Tibial artery (tissue), 4 donors: Measurements from ENCODE around the gene SLC25A29.

Experiments
- DNase-seq, 2 donors: peaks; one replicate each; pipeline ENCODE4 v3.0.0-alpha.2; 2019
- H3K27ac ChIP-seq, 2 donors: fragments of 200-600 bp; sonication (generic) in 1 of 2; 1 replicate in 1 of 2; 2 replicates in 1 of 2; pipeline ENCODE4 v1.5.1; 2018 to 2019; ENCODE audit warnings: mild to moderate bottlenecking in 1 of 2
- H3K27me3 ChIP-seq, 2 donors: fragments of 200-600 bp; sonication (generic) in 1 of 2; one replicate each; pipeline versions ENCODE4 v1.5.1 to v1.6.0; 2016 to 2019
- H3K36me3 ChIP-seq, 3 donors: fragments of 200-600 bp; sonication (generic) in 2 of 3; one replicate each; pipeline ENCODE4 v1.5.1; 2016 to 2019; ENCODE audit warnings: mild to moderate bottlenecking in 2 of 3
- H3K4me1 ChIP-seq, 4 donors: fragments of 200-600 bp; sonication (generic) in 2 of 4; 1 replicate in 3 of 4; 2 replicates in 1 of 4; pipeline ENCODE4 v1.5.1; 2016 to 2019
- H3K4me3 ChIP-seq, 2 donors: fragments of 200-600 bp; sonication (generic) in 1 of 2; 1 replicate in 1 of 2; 2 replicates in 1 of 2; pipeline ENCODE4 v1.5.1; 2018 to 2019; ENCODE audit warnings: mild to moderate bottlenecking in 2 of 2
- H3K9me3 ChIP-seq, 3 donors: fragments of 200-600 bp; sonication (generic) in 1 of 3; one replicate each; pipeline ENCODE4 v1.5.1; 2016 to 2019
- intact Hi-C: fragments of 100-400 bp; cut with DNase I; formaldehyde crosslinking; loops from one replicate; pipeline ENCODE4 v1.15.0; 2023; ENCODE audit warnings: low total_unique reads
- TF ChIP-seq, protein P1 (sequence below), 2 experiments: fragments of 200-600 bp in 1 of 2; fragments of 450-650 bp in 1 of 2; IDR thresholded peaks; one replicate each; pipeline ENCODE4 v1.5.1; 2017 to 2019; ENCODE audit warnings: antibody characterized with exemption in 2 of 2, mild to moderate bottlenecking in 1 of 2, moderate library complexity in 1 of 2

Gene SLC25A29

DNA sequence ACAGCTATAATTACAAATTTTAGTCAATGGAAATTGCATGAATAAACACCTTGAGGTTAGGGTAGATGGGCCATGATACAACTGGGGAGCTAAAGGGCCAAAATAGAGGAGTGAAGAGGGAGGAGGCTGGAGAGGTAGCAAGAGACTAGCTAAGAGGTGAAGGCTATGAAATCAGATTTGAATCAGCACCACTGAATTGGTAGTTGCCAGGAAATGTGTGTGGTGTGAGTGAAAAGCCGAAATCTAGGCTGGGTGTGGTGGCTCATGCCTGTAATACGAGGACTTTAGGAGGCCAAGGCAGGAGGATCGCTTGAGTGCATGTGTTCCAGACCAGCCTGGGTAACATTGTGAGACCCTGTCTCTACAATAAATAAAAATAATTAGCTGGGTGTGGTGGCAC is 44.6 kb downstream of the SLC25A29 start:
- H3K27ac ChIP-seq: no peak overlapping the region
- DNase-seq: no peak
- peaks cover 8 to 22% (median 14%) of the 10 kb centered on the region in 3 donors for H3K36me3 ChIP-seq
- TF ChIP-seq, protein P1, sequence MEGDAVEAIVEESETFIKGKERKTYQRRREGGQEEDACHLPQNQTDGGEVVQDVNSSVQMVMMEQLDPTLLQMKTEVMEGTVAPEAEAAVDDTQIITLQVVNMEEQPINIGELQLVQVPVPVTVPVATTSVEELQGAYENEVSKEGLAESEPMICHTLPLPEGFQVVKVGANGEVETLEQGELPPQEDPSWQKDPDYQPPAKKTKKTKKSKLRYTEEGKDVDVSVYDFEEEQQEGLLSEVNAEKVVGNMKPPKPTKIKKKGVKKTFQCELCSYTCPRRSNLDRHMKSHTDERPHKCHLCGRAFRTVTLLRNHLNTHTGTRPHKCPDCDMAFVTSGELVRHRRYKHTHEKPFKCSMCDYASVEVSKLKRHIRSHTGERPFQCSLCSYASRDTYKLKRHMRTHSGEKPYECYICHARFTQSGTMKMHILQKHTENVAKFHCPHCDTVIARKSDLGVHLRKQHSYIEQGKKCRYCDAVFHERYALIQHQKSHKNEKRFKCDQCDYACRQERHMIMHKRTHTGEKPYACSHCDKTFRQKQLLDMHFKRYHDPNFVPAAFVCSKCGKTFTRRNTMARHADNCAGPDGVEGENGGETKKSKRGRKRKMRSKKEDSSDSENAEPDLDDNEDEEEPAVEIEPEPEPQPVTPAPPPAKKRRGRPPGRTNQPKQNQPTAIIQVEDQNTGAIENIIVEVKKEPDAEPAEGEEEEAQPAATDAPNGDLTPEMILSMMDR (IDR thresholded peaks at IDR 0.05): no peak
- intact Hi-C loops: no loop called here
- H3K27me3 ChIP-seq: no peaks in the 10 kb centered on the region
- no peaks in the 10 kb centered on the region for H3K9me3 ChIP-seq
- no peak overlapping the region for H3K4me3 ChIP-seq
- H3K4me1 ChIP-seq: peaks cover 0 to 74% (median 23%) of the 10 kb centered on the region in 4 donors

DNA sequence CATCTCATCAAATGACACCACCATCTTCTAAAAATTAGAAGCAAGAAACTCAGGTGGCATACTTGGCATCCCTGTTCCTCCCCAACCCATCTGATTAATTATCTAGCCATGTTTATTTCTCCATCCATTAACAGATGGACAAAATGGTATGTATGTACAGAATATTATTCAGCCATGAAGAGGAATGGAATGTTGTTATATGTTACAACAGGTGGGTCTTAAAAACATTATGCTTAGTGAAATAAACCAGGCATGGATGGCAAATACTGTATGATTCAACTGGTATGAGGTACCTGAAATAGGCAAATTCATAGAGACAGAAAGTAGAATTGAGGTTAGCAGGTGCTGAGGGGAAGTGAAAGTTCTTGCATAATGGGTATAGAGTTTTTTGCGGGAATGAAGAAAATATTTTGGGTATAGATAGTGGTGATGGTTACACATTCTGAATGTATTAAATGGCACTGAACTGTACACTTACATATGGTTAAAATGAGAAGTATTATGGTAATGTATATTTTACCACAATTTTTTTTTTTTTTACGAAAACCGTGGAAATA is 49.8 kb downstream of the SLC25A29 start:
- no peaks in the 10 kb centered on the region for H3K9me3 ChIP-seq
- no peak overlapping the region for H3K27ac ChIP-seq
- TF ChIP-seq, protein P1 (IDR thresholded peaks at IDR 0.05): no peak
- no peak overlapping the region for H3K4me3 ChIP-seq
- no peaks in the 10 kb centered on the region for H3K27me3 ChIP-seq
- intact Hi-C loops: no loop called here
- no peak for DNase-seq
- no peaks in the 10 kb centered on the region for H3K36me3 ChIP-seq
- H3K4me1 ChIP-seq: peaks cover 0 to 82% (median 28%) of the 10 kb centered on the region in 4 donors

DNA sequence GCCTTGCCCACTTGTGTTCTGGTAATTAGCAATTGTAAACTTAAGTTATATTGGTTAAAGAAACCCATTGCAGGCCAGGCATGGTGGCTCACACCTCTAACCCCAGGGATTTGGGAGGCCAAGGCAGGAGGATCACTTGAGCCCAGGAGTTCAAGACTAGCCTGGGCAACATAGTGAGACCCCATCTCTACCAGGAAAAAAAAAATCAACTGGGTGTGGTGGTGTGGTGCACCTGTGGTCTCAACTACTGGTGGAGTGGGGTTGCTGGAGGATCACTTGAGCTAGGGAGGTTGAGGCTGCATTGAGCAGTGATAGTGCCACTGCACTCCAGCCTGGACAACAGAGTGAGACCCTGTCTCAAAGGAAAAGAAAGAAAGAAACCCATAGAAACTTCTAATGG is 53.6 kb downstream of the SLC25A29 start:
- DNase-seq: no peak
- TF ChIP-seq, protein P1 (IDR thresholded peaks at IDR 0.05): no peak
- Histone ChIP-seq H3K36me3 (no peaks in the 10 kb centered on the region), H3K27ac (no peak overlapping the region), H3K9me3 (no peaks in the 10 kb centered on the region), H3K27me3 (no peaks in the 10 kb centered on the region), H3K4me3 (no peak overlapping the region), H3K4me1 (peaks cover 0 to 86% (median 29%) of the 10 kb centered on the region in 4 donors)
- intact Hi-C loops: no loop called here

DNA sequence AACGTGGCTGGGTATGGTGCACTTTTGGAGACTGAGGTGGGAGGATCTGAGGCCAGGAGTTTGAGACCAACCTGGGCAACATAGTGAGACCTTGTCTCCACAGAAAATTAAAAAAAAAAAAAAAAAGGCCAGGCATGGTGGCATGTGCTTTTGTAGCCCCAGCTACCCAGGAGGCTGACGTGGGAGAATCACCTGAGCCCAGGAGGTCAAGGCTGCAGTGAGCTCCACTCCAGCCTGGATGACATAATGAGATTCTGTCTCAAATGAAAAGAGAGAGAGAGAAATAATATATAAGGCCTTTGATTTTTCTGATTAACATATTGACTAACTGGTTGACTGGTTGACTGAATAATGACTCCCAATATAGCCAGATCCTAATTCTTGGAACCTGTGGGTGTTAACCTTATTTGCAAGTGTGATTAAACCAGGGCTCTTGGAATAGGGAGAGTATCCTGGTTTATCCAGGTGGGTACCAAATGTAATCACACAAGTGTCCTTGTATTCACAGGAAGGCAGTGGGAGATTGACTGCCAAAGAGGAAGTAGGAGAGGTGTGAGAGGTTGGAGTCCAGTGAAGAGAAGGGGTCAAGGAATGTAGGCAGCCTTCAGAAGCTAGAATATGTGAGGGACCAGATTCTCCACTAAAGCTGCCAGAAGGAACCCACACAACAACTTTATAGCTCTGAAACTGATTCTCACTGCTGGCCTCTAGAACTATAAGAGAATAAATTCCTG is 55.3 kb downstream of the SLC25A29 start:
- Histone ChIP-seq H3K27me3 (no peaks in the 10 kb centered on the region), H3K27ac (no peak overlapping the region), H3K9me3 (no peaks in the 10 kb centered on the region), H3K4me3 (no peak overlapping the region), H3K4me1 (peaks cover 0 to 88% (median 37%) of the 10 kb centered on the region in 4 donors), H3K36me3 (no peaks in the 10 kb centered on the region)
- DNase-seq: no peak
- TF ChIP-seq, protein P1 (IDR thresholded peaks at IDR 0.05): no peak
- intact Hi-C loops: no loop called here

DNA sequence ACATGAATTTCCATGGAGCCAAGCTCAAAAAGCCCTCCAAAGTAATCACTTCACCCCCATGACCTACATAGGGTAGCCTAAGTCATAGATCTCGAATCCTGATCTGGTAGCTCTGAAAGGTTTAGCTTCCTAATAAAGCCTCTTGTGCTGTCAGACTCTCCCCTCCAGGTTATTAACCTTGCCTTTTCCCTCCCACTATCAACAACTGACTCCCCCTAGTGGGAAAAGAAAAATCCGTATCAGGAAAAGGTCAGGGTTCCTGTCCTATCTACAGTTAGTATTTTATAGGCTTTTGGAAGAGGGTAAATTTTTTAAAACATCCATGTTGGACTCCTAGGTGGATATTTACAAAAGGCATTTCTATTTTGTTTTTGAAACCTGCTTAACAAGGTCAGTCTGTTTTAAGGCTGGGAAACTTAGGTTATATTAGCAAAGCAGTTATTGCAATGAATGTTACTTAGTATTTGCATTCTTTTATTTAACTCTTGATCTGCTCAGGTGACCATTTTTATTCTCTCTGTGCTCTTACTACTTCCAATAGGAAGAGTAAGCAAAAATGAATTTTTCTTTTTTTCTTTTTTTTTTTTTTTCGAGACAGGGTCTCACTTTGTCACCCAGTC is 59.3 kb downstream of the SLC25A29 start:
- TF ChIP-seq, protein P1 (IDR thresholded peaks at IDR 0.05): peak; percentile 33 to 38
- Histone ChIP-seq H3K4me1 (peaks cover 0 to 89% (median 63%) of the 10 kb centered on the region in 4 donors), H3K4me3 (no peak overlapping the region), H3K36me3 (no peaks in the 10 kb centered on the region), H3K9me3 (no peaks in the 10 kb centered on the region), H3K27me3 (no peaks in the 10 kb centered on the region), H3K27ac (peak overlapping the region; percentile 21 to 26)
- DNase-seq: no peak
- intact Hi-C loops: no loop called here
